ENCODE results near the gene SLC39A8. TPM values are rescaled to one million over a fixed set of nuclear protein-coding genes. Genes with fewer than 3 reads are reported as not detected.

The SLC39A8 gene
- total RNA-seq, 1 donor from 2014 or later: 6.6 TPM

DNA sequence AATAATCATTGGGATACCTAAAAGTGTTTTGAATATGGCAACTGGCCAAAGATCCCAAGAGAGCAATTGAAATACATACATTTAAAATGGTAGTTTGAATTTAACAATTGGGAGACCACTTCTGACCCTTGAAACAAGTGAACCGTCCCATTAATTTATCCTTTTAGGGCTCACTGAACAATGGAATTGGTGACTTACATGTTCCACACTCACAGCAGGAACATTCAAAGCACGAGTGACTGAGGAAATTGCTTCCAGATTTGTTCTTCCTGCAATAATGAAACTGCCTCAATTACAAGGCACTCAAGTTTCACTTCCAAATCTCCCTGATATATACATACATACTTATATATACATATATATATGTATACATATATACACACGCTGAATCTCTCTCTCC is 20.6 kb downstream of the SLC39A8 start:
- H3K4me3 ChIP-seq (ENCODE audit: low read depth, low read length): no peak overlapping the region
- DNase-seq (ENCODE audit: low read depth): no peak
- TF ChIP-seq, protein P1, sequence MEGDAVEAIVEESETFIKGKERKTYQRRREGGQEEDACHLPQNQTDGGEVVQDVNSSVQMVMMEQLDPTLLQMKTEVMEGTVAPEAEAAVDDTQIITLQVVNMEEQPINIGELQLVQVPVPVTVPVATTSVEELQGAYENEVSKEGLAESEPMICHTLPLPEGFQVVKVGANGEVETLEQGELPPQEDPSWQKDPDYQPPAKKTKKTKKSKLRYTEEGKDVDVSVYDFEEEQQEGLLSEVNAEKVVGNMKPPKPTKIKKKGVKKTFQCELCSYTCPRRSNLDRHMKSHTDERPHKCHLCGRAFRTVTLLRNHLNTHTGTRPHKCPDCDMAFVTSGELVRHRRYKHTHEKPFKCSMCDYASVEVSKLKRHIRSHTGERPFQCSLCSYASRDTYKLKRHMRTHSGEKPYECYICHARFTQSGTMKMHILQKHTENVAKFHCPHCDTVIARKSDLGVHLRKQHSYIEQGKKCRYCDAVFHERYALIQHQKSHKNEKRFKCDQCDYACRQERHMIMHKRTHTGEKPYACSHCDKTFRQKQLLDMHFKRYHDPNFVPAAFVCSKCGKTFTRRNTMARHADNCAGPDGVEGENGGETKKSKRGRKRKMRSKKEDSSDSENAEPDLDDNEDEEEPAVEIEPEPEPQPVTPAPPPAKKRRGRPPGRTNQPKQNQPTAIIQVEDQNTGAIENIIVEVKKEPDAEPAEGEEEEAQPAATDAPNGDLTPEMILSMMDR (conservative IDR thresholded peaks at IDR 0.05; ENCODE audit: low read depth, low read length): no peak

DNA sequence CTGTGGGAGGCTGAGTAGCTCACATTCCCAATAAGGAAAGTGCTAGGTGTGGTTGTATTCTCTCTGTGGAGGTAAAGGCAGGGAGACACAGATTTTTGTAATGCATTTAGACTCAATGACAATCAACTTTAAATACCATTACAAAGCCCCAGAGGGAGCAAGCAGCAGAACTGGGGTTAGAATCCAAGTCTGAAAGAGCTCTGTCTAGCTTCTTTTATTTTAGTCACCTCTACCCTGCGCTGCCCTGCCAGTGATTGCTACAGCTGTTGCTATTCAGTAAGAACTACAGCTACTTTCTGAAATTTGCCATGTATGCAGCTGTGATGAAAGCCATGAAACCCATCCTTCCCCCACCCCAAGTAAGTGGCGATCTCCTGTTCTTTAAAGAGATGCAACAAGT is 22.5 kb downstream of the SLC39A8 start:
- H3K4me3 ChIP-seq (ENCODE audit: low read depth, low read length): no peak overlapping the region
- DNase-seq (ENCODE audit: low read depth): no peak
- TF ChIP-seq, protein P1 (conservative IDR thresholded peaks at IDR 0.05; ENCODE audit: low read depth, low read length): no peak

DNA sequence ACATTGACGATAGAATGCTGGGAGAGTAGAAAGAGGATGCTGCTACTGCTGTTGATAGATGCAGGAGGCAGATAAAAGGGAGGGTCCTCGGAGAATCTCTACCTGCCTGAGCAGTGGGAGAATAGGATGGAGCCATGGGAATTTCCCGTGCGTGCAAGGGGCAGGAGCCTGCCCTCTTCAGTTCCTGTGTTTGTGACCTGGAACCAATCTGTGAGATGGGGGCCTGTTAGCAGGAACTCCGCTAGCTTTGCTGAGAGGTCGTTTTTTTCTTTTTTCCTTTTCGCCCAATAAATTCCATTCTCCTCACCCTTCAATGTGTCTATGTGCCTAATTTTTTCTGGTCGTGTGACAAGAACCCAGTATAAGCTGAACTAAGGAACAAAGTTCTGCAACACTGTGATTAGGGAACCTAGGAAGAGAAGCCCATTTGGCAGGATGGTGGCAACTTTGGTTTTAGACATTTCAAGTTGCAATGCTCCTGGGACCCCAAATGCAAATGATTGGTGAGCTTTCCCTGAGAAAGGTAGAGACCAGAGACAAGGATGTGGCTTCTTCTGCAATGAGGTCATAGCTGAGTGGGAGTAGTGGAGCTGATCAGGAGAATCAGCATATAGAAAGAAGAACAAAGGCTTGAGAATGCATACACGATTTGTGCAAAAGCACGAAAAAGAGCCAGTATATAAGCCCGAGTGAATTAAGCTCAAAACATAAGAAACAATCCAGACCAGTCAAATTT is 23.9 kb downstream of the SLC39A8 start:
- no peak for DNase-seq (ENCODE audit: low read depth)
- H3K4me3 ChIP-seq (ENCODE audit: low read depth, low read length): no peak overlapping the region
- TF ChIP-seq, protein P1 (conservative IDR thresholded peaks at IDR 0.05; ENCODE audit: low read depth, low read length): no peak

DNA sequence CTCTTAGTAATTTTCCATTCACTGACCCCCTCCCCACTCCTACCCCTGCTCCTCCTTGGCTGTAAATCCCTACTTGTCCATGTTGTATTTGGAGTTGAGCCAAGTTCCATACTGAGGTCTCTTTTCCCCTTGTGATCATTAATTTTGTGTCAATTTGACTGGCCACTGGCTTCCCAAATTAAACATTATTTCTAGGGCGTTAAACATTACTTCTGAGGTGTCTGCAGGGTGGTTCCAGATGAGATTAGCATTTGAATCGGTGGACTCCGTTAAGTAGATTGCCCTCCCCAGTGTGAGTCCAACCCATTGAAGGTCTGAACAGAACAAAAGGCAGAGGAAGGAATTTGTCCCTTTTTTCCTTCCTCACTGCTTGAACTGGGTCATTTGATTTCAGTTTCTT is 25.7 kb downstream of the SLC39A8 start:
- TF ChIP-seq, protein P1 (conservative IDR thresholded peaks at IDR 0.05; ENCODE audit: low read depth, low read length): no peak
- DNase-seq (ENCODE audit: low read depth): no peak
- H3K4me3 ChIP-seq (ENCODE audit: low read depth, low read length): no peak overlapping the region

DNA sequence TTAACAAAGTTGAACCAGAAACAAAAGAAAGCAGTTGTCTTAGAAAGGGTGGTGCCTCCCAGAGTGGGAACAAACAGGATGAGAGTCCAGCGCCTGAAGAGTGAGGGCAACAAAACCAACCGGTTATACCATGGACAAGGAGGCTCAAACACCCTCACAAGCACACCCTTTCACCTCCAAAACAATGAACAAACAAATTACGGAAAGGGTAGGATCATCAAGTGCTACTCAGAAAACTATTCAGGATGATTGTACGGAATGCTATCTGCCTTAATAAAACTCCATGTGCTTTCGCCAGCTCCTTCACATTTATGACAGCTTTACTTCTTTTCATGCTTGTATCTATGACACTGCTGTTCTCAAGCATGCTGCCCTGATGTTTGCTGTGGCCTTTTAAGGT is 26.8 kb downstream of the SLC39A8 start:
- DNase-seq (ENCODE audit: low read depth): no peak

DNA sequence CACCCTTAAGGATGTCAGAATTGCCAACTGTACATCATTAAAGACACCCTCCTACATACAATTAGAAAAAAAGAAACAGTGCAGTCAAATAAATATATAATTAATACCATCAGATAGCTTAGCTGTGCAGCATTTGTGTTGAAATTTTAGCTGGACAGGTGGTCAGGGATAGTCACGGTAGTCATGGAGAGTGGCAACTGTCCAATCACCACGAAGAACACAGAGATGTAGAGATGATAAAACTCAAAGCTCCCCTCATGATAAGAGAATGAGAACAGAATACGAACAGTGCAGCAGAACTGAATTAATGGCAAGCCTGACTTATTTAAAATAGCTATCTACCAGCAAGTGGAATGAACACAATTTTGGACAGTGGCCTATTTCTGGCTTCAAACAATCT is 27.2 kb downstream of the SLC39A8 start:
- no peak for DNase-seq (ENCODE audit: low read depth)
- TF ChIP-seq, protein P1 (conservative IDR thresholded peaks at IDR 0.05; ENCODE audit: low read depth, low read length): no peak

More for the DNA sequence above, 26.8 kb downstream of the SLC39A8 start:
- TF ChIP-seq, protein P1 (conservative IDR thresholded peaks at IDR 0.05; ENCODE audit: low read depth, low read length): no peak
- no peak overlapping the region for H3K4me3 ChIP-seq (ENCODE audit: low read depth, low read length)

DNA sequence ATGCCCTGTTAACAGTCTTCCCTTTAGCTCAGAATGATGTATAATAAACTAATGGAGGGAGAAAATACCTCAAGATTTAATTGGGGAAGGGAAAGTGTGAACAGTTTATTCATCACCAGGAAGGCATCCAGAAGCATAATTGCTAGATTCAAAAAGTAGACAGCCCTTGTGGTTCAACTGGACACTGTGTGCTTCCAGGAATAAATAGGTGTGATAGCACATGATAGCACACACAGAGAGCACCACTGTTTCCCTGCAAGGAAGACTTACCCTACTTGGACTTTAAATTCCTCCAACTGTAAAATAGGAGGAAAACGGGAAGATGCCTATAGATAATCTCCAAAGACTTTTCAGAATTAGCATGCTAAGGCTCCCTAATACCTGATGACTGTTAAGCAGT is 27.8 kb downstream of the SLC39A8 start:
- H3K4me3 ChIP-seq (ENCODE audit: low read depth, low read length): no peak overlapping the region
- TF ChIP-seq, protein P1 (conservative IDR thresholded peaks at IDR 0.05; ENCODE audit: low read depth, low read length): no peak
- no peak for DNase-seq (ENCODE audit: low read depth)

More for the DNA sequence above, 27.2 kb downstream of the SLC39A8 start:
- H3K4me3 ChIP-seq (ENCODE audit: low read depth, low read length): no peak overlapping the region

Data from epithelial cell of proximal tubule (primary cell).